HepG2 (cell line): ENCODE data around the gene OR2S2. TPM values are rescaled to one million over a fixed set of nuclear protein-coding genes. Genes with fewer than 3 reads are reported as not detected.

Experiments
- ATAC-seq: fragments of 200-7000 bp; cut with Tn5 transposase; 3 replicates; pipeline ENCODE4 v1.9.1; 2020; ENCODE audit warnings: mild to moderate bottlenecking, moderate library complexity
- BruUV-seq: library from RNA; stranded (reverse); fragments of 400-500 nt; replicated peaks from 2 replicates; lab custom pipeline; 2021; lab: Mats Ljungman, UMichigan
- CTCF ChIA-PET: fragments of 300-600 bp; formaldehyde crosslinking; extraction: SDS; loops from one replicate; lab custom pipeline; 2021; ENCODE audit warnings: low total read pairs, inconsistent platforms, low intra/inter-chr PET ratio; lab: Yijun Ruan, JAX
- POLR2A ChIA-PET: fragments of 350-600 bp; sonication (Branson Sonifier 250); formaldehyde crosslinking; loops from one replicate; lab custom pipeline; 2020; ENCODE audit warnings: antibody characterized with exemption, inconsistent platforms; lab: Yijun Ruan, JAX
- DNase-seq: peaks from one replicate; pipeline ENCODE4 v3.0.0-alpha.2; 2015; ENCODE audit warnings: low spot score
- FAIRE-seq: peaks from 3 replicates; lab custom pipeline; 2011; peaks lifted over from hg19 to GRCh38; lab: Jason Lieb, UNC
- H2AFZ ChIP-seq: one replicate; pipeline ENCODE4 v1.6.1; 2011; ENCODE audit warnings: low read length, inconsistent platforms
- H3K27ac ChIP-seq: fragments of 300-600 bp; 3 replicates; pipeline ENCODE4 v1.8.0; 2011; ENCODE audit warnings: mixed run types, mild to moderate bottlenecking, mixed read lengths, low read length, inconsistent platforms; ENCODE audit not compliant: insufficient read depth; ENCODE audit errors: extremely low read length
- H3K27me3 ChIP-seq, 2 experiments: fragments of 200-600 bp in 1 of 2; 2 replicates in 1 of 2; 3 replicates in 1 of 2; pipeline versions ENCODE4 v1.6.0 to v1.8.0; 2011; ENCODE audit warnings: low read length in 2 of 2, mild to moderate bottlenecking in 2 of 2, moderate library complexity in 2 of 2, inconsistent platforms in 1 of 2; ENCODE audit not compliant: insufficient read depth in 2 of 2, control insufficient read depth in 1 of 2
- H3K36me3 ChIP-seq, 2 experiments: fragments of 200-600 bp in 1 of 2; replicated peaks in 1 of 2; 2 replicates in 1 of 2; 3 replicates in 1 of 2; pipeline versions ENCODE4 v1.5.1 to v1.8.0; 2011; ENCODE audit warnings: low read length in 2 of 2, inconsistent platforms in 1 of 2; ENCODE audit not compliant: insufficient read depth in 2 of 2, control insufficient read depth in 1 of 2
- H3K4me1 ChIP-seq: 2 replicates; pipeline ENCODE4 v1.5.1; 2012; ENCODE audit warnings: low read length, inconsistent platforms; ENCODE audit not compliant: insufficient read depth
- H3K4me2 ChIP-seq: 2 replicates; pipeline ENCODE4 v1.6.0; 2011; ENCODE audit warnings: low read depth, low read length, inconsistent platforms
- H3K4me3 ChIP-seq, 3 experiments: fragments of 200-600 bp in 1 of 3; sonication (generic), shearing (Covaris generic) in 1 of 3; replicated peaks in 1 of 3; 2 replicates each; pipeline ENCODE4 v1.5.1; 2011 to 2016; ENCODE audit warnings: low read length in 3 of 3, inconsistent platforms in 2 of 3, low read depth in 2 of 3, mild to moderate bottlenecking in 2 of 3, control low read depth in 1 of 3, mixed read lengths in 1 of 3; ENCODE audit not compliant: insufficient read depth in 1 of 3
- H3K79me2 ChIP-seq: one replicate; pipeline ENCODE4 v1.6.1; 2011; ENCODE audit warnings: low read length, inconsistent platforms; ENCODE audit not compliant: insufficient read depth
- H3K9ac ChIP-seq: 2 replicates; pipeline ENCODE4 v1.6.0; 2011; ENCODE audit warnings: mild to moderate bottlenecking, low read depth, low read length, inconsistent platforms; ENCODE audit not compliant: insufficient read depth
- H3K9me3 ChIP-seq: 2 replicates; pipeline ENCODE4 v1.5.1; 2012; ENCODE audit warnings: mild to moderate bottlenecking, low read length
- H4K20me1 ChIP-seq: 2 replicates; pipeline ENCODE4 v1.6.0; 2011; ENCODE audit warnings: inconsistent platforms, mild to moderate bottlenecking, low read length, moderate library complexity; ENCODE audit not compliant: insufficient read depth
- ASH2L ChIP-seq: fragments of 300-600, 200-600 bp; sonication (generic); IDR thresholded peaks from 2 replicates; pipeline ENCODE4 v1.7.0; 2017; ENCODE audit warnings: low read depth, mild to moderate bottlenecking, moderate library complexity, mixed read lengths, low read length; ENCODE audit not compliant: insufficient read length
- BCL6 ChIP-seq: IDR thresholded peaks from 2 replicates; pipeline ENCODE4 v1.6.1; 2016; ENCODE audit warnings: missing genetic modification reagents, missing compliant biosample characterization
- HES4 ChIP-seq: sonication (generic); formaldehyde crosslinking; IDR thresholded peaks from 2 replicates; pipeline ENCODE4 v1.9.0; 2021; ENCODE audit warnings: mild to moderate bottlenecking, missing genetic modification reagents, borderline replicate concordance
- HNF4A ChIP-seq: sonication (generic); formaldehyde crosslinking; IDR thresholded peaks from 2 replicates; pipeline ENCODE4 v1.4.0; 2020; ENCODE audit warnings: missing genetic modification reagents
- PHF8 ChIP-seq: sonication (generic); formaldehyde crosslinking; IDR thresholded peaks from 2 replicates; pipeline ENCODE4 v1.5.0; 2020; ENCODE audit warnings: missing genetic modification reagents
- SNAPC5 ChIP-seq: sonication (generic); formaldehyde crosslinking; IDR thresholded peaks from 2 replicates; pipeline ENCODE4 v1.8.1; 2023; ENCODE audit warnings: mild to moderate bottlenecking, missing genetic modification reagents, borderline replicate concordance
- SPEN ChIP-seq: sonication (generic); formaldehyde crosslinking; IDR thresholded peaks from 2 replicates; pipeline ENCODE4 v1.5.1; 2020; ENCODE audit warnings: low read depth, mild to moderate bottlenecking, missing genetic modification reagents
- ZMYM4 ChIP-seq: sonication (generic); formaldehyde crosslinking; IDR thresholded peaks from 2 replicates; pipeline ENCODE4 v1.8.1; 2023; ENCODE audit warnings: mild to moderate bottlenecking, missing genetic modification reagents
- ZNF225 ChIP-seq: sonication (generic); formaldehyde crosslinking; IDR thresholded peaks from 2 replicates; pipeline ENCODE4 v1.4.0; 2020; ENCODE audit warnings: mild to moderate bottlenecking, missing genetic modification reagents
- ZNF431 ChIP-seq: sonication (generic); formaldehyde crosslinking; IDR thresholded peaks from 2 replicates; pipeline ENCODE4 v1.9.0; 2022; ENCODE audit warnings: missing genetic modification reagents, low read depth, mild to moderate bottlenecking, borderline replicate concordance
- ZNF547 ChIP-seq: sonication (generic); formaldehyde crosslinking; IDR thresholded peaks from 2 replicates; pipeline ENCODE4 v1.5.1; 2020; ENCODE audit warnings: mild to moderate bottlenecking, missing genetic modification reagents
- ZNF780A ChIP-seq: sonication (generic); formaldehyde crosslinking; IDR thresholded peaks from 2 replicates; pipeline ENCODE4 v1.8.0; 2022; ENCODE audit warnings: mild to moderate bottlenecking, missing genetic modification reagents, moderate library complexity
- WGBS: methylation state at CpG from one replicate; pipeline ENCODE4 v1.1.6; 2017; ENCODE audit warnings: low lambda C conversion rate; 5-methylcytosine and 5-hydroxymethylcytosine counted together
- in situ Hi-C: cut with HindIII; loops from 2 replicates; pipeline ENCODE4 v1.10.0; 2017; ENCODE audit warnings: low pct_unique_long_range_greater_than_20kb; ENCODE audit not compliant: extremely low pct_ligation_motif_present
- intact Hi-C: fragments of 100-400 bp; cut with micrococcal nuclease; formaldehyde crosslinking; loops from one replicate; pipeline ENCODE4 v1.10.0; 2022; ENCODE audit not compliant: unreplicated experiment
- polyA plus RNA-seq, 8 experiments: library from polyadenylated mRNA; depleted of rRNA in 3 of 8; stranded (reverse) in 7 of 8; unstranded in 1 of 8; fragments of >200 nt; fragmentation: Illumina TruSeq in 4 of 8; extraction: Trizol in 4 of 8; gene quantifications; 2 replicates each; pipeline versions ENCODE4 v1.2.1 to v1.2.3, GENCODE V29; 2011 to 2016; ENCODE audit warnings: low read depth in 4 of 8, missing spikeins in 1 of 8, mixed read lengths in 1 of 8; ENCODE audit not compliant: insufficient read depth in 1 of 8
- total RNA-seq, 5 experiments: library from RNA; depleted of rRNA; stranded (reverse); fragments of >200 nt; fragmentation: Illumina TruSeq; extraction: Trizol; gene quantifications; 2 replicates each; pipeline ENCODE4 v1.2.3, GENCODE V29; 2016; ENCODE audit warnings: low read depth in 1 of 5

OR2S2 gene
- total and polyA plus RNA-seq, 2 of the 13 experiments (the other 11 are each of a cell fraction or from before 2014, with no cell fraction given): not detected

GRCh38 chr9:35929453-35929718, 28.6 kb downstream of the OR2S2 start:
- Histone ChIP-seq H3K9me3 (no peaks in the 10 kb centered on the region), H3K4me1 (peaks cover 7% of the 10 kb centered on the region), H3K27ac (no peak overlapping the region), H3K27me3 (no peaks in the 10 kb centered on the region), H4K20me1 (no peaks in the 10 kb centered on the region), H3K4me2 (no peak overlapping the region)
- POLR2A ChIA-PET: no interaction called here
- FAIRE-seq (no peak), ATAC-seq (no peak)
- intact Hi-C loops: loop anchor here (2.0 kb wide), 1 partner anchor 15 kb away; no protein-coding TSS in a partner anchor
- BruUV-seq: no TSS peak
- WGBS: 43% methylated on average over 5 of the region's 6 CpGs
- TF ChIP-seq ZNF780A (CRISPR knock-in tag): no peak
- TF ChIP-seq, all 625 proteins: peak for 0
- Histone ChIP-seq H3K36me3 (no peaks in the 10 kb centered on the region), H3K79me2 (no peaks in the 10 kb centered on the region), H3K4me3 (no peak overlapping the region), H3K9ac (no peak overlapping the region), H2AFZ (no peak overlapping the region)
- CTCF ChIA-PET: no interaction called here
- DNase-seq: no peak
- in situ Hi-C loops: no loop called here

GRCh38 chr9:35928591-35929452, 29.1 kb downstream of the OR2S2 start:
- CTCF ChIA-PET: no interaction called here
- in situ Hi-C loops: no loop called here
- WGBS: 57% methylated on average over 7 of the region's 9 CpGs
- intact Hi-C loops: loop anchor here (2.0 kb wide), 1 partner anchor 14 kb away; no protein-coding TSS in a partner anchor
- Histone ChIP-seq H3K27ac (no peak overlapping the region), H4K20me1 (no peaks in the 10 kb centered on the region), H3K9ac (no peak overlapping the region), H3K9me3 (no peaks in the 10 kb centered on the region), H3K4me2 (no peak overlapping the region)
- no peak for ATAC-seq
- DNase-seq: no peak
- POLR2A ChIA-PET: no interaction called here
- TF ChIP-seq HES4 (no peak), BCL6 (peak; percentile 30; the same call in 1 of the 2 replicates), SNAPC5 (CRISPR knock-in tag) (no peak), PHF8 (CRISPR knock-in tag) (no peak), ASH2L (no peak), ZNF431 (CRISPR knock-in tag) (no peak), HNF4A (CRISPR knock-in tag) (0 out of 2 replicates have a peak, but pooled peaks have one; percentile 18), ZNF225 (CRISPR knock-in tag) (no peak), SPEN (no peak), ZMYM4 (CRISPR knock-in tag) (no peak), ZNF547 (CRISPR knock-in tag) (no peak)
- TF ChIP-seq, all 625 proteins: peak for 2
- Histone ChIP-seq H3K4me3 (no peak overlapping the region), H3K36me3 (no peaks in the 10 kb centered on the region), H2AFZ (no peak overlapping the region), H3K27me3 (no peaks in the 10 kb centered on the region), H3K79me2 (no peaks in the 10 kb centered on the region), H3K4me1 (peaks cover 8% of the 10 kb centered on the region)
- BruUV-seq: no TSS peak
- no peak for FAIRE-seq
